K562 (cell line): ENCODE data around the gene CYP26A1. TPM values are rescaled to one million over a fixed set of nuclear protein-coding genes. Genes with fewer than 3 reads are reported as not detected.

Source experiments
- BHLHE40 ChIP-seq: IDR thresholded peaks from 2 replicates; pipeline ENCODE4 v1.6.1; 2011; ENCODE audit warnings: low read length, improper control_type of control experiment
- CBX3 ChIP-seq, 2 experiments: IDR thresholded peaks; 1 replicate in 1 of 2; 2 replicates in 1 of 2; pipeline ENCODE4 v1.6.1; 2012; ENCODE audit warnings: inconsistent platforms in 2 of 2, low read length in 2 of 2, borderline replicate concordance in 1 of 2, control low read depth in 1 of 2
- DDX20 ChIP-seq: fragments of 450-650 bp; IDR thresholded peaks from 2 replicates; pipeline ENCODE4 v1.6.1; 2016; ENCODE audit warnings: missing genetic modification characterization, low read depth, mild to moderate bottlenecking, missing compliant biosample characterization, moderate library complexity
- MAFK ChIP-seq: IDR thresholded peaks from 2 replicates; pipeline ENCODE4 v1.6.1; 2011; ENCODE audit warnings: low read length, improper control_type of control experiment
- NCOA6 ChIP-seq: fragments of 450-650 bp; IDR thresholded peaks from 2 replicates; pipeline ENCODE4 v1.6.1; 2017; ENCODE audit warnings: mild to moderate bottlenecking
- PML ChIP-seq: IDR thresholded peaks from 2 replicates; pipeline ENCODE4 v1.6.1; 2012; ENCODE audit warnings: low read length, inconsistent platforms
- RBM22 ChIP-seq: fragments of 200-400 bp; formaldehyde crosslinking; IDR thresholded peaks from 2 replicates; pipeline ENCODE4 v1.6.1; 2018; ENCODE audit warnings: low read length, low read depth; ENCODE audit not compliant: poor library complexity, severe bottlenecking
- SMC3 ChIP-seq: conservative IDR thresholded peaks from 2 replicates; pipeline ENCODE4 v1.6.1; 2011; ENCODE audit warnings: low read depth, low read length, improper control_type of control experiment; ENCODE audit not compliant: insufficient read depth
- SP1 ChIP-seq: sonication (generic); formaldehyde crosslinking; IDR thresholded peaks from 2 replicates; pipeline ENCODE4 v1.8.1; 2022; ENCODE audit warnings: mild to moderate bottlenecking, missing genetic modification reagents
- STAG1 ChIP-seq: sonication (generic); formaldehyde crosslinking; IDR thresholded peaks from 2 replicates; pipeline ENCODE4 v1.5.0; 2020; ENCODE audit warnings: missing genetic modification reagents, borderline replicate concordance
- TBL1XR1 ChIP-seq, 2 experiments: IDR thresholded peaks; 2 replicates each; pipeline ENCODE4 v1.6.1; 2012; ENCODE audit warnings: improper control_type of control experiment in 2 of 2, low read length in 2 of 2, mild to moderate bottlenecking in 1 of 2
- XRCC3 ChIP-seq: fragments of 450-650 bp; IDR thresholded peaks from 2 replicates; pipeline ENCODE4 v1.6.1; 2017; ENCODE audit warnings: mild to moderate bottlenecking, moderate library complexity
- ZBED1 ChIP-seq: IDR thresholded peaks from 2 replicates; pipeline ENCODE4 v1.6.1; 2014
- ZFX ChIP-seq: sonication (generic); formaldehyde crosslinking; IDR thresholded peaks from 2 replicates; pipeline ENCODE4 v1.8.0; 2022; ENCODE audit warnings: mild to moderate bottlenecking, missing genetic modification reagents, moderate library complexity
- polyA plus RNA-seq, 8 experiments: library from polyadenylated mRNA; depleted of rRNA in 4 of 8; stranded (reverse) in 5 of 8; unstranded in 3 of 8; fragments of >200 nt; fragmentation: Nextera tagmentation in 2 of 8; fragmentation: Illumina TruSeq in 1 of 8; extraction: Ambion mirVana in 2 of 8; extraction: Trizol in 1 of 8; gene quantifications; 2 replicates each; pipeline versions ENCODE4 v1.2.1 to v1.2.3, GENCODE V29; 2011 to 2014; ENCODE audit warnings: inconsistent platforms in 1 of 8, missing spikeins in 1 of 8
- total RNA-seq, 7 experiments: library from RNA; depleted of rRNA in 6 of 7; stranded (reverse); fragments of >200 nt in 6 of 7; fragmentation: Illumina TruSeq in 2 of 7; extraction: Trizol in 2 of 7; gene quantifications; 2 replicates each; pipeline versions ENCODE4 v1.2.1 to v1.2.3, GENCODE V29; 2011 to 2021; ENCODE audit warnings: low replicate concordance in 1 of 7
- TF ChIP-seq, protein P1 (sequence below): fragments of 250-450 bp; sonication (Bioruptor Pico); IDR thresholded peaks from 2 replicates; pipeline ENCODE4 v1.4.0; 2020; ENCODE audit warnings: mild to moderate bottlenecking
- TF ChIP-seq, protein P2 (sequence below): fragments of 450-650 bp; formaldehyde crosslinking; IDR thresholded peaks from 2 replicates; pipeline ENCODE4 v1.4.0; 2022; ENCODE audit warnings: mild to moderate bottlenecking, moderate library complexity
- TF ChIP-seq, protein P3 (sequence below): fragments of 450-650 bp; conservative IDR thresholded peaks from 2 replicates; pipeline ENCODE4 v1.6.1; 2016; ENCODE audit warnings: missing genetic modification characterization, low read depth, mild to moderate bottlenecking, missing compliant biosample characterization, moderate library complexity
- TF ChIP-seq, protein P4 (sequence below): fragments of 250-450 bp; sonication (Bioruptor Pico); IDR thresholded peaks from 2 replicates; pipeline ENCODE4 v1.8.0; 2022; ENCODE audit warnings: moderate library complexity, mild to moderate bottlenecking, inconsistent platforms
- TF ChIP-seq, protein P5 (sequence below): sonication (generic); formaldehyde crosslinking; IDR thresholded peaks from 2 replicates; pipeline ENCODE4 v1.8.0; 2022; ENCODE audit warnings: mild to moderate bottlenecking, missing genetic modification reagents, borderline replicate concordance
- TF ChIP-seq, protein P6 (sequence below): sonication (generic); formaldehyde crosslinking; IDR thresholded peaks from 2 replicates; pipeline ENCODE4 v1.8.1; 2023; ENCODE audit warnings: mild to moderate bottlenecking, missing genetic modification reagents

CYP26A1 gene
- total and polyA plus RNA-seq, 9 of the 15 experiments (the other 6 are each of a cell fraction or from before 2014, with no cell fraction given): 0.11 to 5.1 (median 1.6) TPM

DNA sequence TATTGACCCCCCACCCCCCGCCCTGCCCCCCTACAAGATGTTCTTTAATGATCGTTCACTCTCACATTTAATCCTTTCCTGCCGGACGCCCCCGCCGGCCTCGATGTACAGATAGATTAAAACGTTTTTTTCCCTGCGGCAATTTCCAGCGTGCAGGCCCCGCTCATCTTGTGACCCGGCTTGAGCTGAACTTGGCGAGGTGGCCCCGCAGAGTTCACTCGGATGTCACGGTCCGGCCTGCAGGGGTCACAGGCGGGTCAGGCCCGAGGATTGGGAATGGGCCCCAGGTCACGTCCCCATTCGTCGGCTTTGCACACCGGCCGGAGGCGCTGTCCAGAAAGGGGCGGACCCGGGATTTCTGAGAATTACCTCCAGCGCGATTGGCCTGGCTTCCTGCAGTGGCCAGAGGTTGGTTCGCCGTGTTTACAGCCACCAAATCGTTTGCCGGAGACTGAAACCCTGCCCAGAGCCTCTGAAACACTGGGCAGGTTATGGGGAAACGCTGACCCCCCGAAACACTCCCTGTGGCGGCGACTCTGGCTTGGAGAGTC is 1.9 kb upstream of the CYP26A1 start (continued):
- TF ChIP-seq, protein P1, sequence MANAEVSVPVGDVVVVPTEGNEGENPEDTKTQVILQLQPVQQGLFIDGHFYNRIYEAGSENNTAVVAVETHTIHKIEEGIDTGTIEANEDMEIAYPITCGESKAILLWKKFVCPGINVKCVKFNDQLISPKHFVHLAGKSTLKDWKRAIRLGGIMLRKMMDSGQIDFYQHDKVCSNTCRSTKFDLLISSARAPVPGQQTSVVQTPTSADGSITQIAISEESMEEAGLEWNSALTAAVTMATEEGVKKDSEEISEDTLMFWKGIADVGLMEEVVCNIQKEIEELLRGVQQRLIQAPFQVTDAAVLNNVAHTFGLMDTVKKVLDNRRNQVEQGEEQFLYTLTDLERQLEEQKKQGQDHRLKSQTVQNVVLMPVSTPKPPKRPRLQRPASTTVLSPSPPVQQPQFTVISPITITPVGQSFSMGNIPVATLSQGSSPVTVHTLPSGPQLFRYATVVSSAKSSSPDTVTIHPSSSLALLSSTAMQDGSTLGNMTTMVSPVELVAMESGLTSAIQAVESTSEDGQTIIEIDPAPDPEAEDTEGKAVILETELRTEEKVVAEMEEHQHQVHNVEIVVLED (CRISPR knock-in tag): no peak
- TF ChIP-seq, protein P2, sequence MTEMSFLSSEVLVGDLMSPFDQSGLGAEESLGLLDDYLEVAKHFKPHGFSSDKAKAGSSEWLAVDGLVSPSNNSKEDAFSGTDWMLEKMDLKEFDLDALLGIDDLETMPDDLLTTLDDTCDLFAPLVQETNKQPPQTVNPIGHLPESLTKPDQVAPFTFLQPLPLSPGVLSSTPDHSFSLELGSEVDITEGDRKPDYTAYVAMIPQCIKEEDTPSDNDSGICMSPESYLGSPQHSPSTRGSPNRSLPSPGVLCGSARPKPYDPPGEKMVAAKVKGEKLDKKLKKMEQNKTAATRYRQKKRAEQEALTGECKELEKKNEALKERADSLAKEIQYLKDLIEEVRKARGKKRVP (CRISPR knock-in tag): no peak
- TF ChIP-seq DDX20 (tag) (no peak), RBM22 (no peak), MAFK (no peak), ZBED1 (no peak), SP1 (no peak; the same call in 1 of the 2 replicates), SMC3 (0 out of 2 replicates have a peak, but pooled peaks have one; percentile 9), BHLHE40 (peak; percentile 91), TBL1XR1 (IDR thresholded peaks at IDR 0.05; ENCODE audit: low read length in 2 of 2) (peak in 1 of 2 experiments; percentile 47; a peak in 1 of 4 replicates), ZFX (CRISPR knock-in tag) (peak; percentile 57), CBX3 (IDR thresholded peaks at IDR 0.05; ENCODE audit: borderline replicate concordance in 1 of 2, low read length in 2 of 2) (no peak), PML (0 out of 2 replicates have a peak, but pooled peaks have one; percentile 32), STAG1 (CRISPR knock-in tag) (no peak), NCOA6 (peak; percentile 22; the same call in 1 of the 2 replicates), XRCC3 (no peak)
- TF ChIP-seq, protein P3, sequence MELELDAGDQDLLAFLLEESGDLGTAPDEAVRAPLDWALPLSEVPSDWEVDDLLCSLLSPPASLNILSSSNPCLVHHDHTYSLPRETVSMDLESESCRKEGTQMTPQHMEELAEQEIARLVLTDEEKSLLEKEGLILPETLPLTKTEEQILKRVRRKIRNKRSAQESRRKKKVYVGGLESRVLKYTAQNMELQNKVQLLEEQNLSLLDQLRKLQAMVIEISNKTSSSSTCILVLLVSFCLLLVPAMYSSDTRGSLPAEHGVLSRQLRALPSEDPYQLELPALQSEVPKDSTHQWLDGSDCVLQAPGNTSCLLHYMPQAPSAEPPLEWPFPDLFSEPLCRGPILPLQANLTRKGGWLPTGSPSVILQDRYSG (tag): no peak
- TF ChIP-seq, protein P4, sequence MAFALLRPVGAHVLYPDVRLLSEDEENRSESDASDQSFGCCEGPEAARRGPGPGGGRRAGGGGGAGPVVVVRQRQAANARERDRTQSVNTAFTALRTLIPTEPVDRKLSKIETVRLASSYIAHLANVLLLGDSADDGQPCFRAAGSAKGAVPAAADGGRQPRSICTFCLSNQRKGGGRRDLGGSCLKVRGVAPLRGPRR (CRISPR knock-in tag): 0 out of 2 replicates have a peak, but pooled peaks have one; percentile 7
- TF ChIP-seq, protein P5, sequence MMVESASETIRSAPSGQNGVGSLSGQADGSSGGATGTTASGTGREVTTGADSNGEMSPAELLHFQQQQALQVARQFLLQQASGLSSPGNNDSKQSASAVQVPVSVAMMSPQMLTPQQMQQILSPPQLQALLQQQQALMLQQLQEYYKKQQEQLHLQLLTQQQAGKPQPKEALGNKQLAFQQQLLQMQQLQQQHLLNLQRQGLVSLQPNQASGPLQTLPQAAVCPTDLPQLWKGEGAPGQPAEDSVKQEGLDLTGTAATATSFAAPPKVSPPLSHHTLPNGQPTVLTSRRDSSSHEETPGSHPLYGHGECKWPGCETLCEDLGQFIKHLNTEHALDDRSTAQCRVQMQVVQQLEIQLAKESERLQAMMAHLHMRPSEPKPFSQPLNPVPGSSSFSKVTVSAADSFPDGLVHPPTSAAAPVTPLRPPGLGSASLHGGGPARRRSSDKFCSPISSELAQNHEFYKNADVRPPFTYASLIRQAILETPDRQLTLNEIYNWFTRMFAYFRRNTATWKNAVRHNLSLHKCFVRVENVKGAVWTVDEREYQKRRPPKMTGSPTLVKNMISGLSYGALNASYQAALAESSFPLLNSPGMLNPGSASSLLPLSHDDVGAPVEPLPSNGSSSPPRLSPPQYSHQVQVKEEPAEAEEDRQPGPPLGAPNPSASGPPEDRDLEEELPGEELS (CRISPR knock-in tag): 0 out of 2 replicates have a peak, but pooled peaks have one; percentile 51
- TF ChIP-seq, protein P6, sequence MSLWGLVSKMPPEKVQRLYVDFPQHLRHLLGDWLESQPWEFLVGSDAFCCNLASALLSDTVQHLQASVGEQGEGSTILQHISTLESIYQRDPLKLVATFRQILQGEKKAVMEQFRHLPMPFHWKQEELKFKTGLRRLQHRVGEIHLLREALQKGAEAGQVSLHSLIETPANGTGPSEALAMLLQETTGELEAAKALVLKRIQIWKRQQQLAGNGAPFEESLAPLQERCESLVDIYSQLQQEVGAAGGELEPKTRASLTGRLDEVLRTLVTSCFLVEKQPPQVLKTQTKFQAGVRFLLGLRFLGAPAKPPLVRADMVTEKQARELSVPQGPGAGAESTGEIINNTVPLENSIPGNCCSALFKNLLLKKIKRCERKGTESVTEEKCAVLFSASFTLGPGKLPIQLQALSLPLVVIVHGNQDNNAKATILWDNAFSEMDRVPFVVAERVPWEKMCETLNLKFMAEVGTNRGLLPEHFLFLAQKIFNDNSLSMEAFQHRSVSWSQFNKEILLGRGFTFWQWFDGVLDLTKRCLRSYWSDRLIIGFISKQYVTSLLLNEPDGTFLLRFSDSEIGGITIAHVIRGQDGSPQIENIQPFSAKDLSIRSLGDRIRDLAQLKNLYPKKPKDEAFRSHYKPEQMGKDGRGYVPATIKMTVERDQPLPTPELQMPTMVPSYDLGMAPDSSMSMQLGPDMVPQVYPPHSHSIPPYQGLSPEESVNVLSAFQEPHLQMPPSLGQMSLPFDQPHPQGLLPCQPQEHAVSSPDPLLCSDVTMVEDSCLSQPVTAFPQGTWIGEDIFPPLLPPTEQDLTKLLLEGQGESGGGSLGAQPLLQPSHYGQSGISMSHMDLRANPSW: no peak
